ENCODE data around the gene COX7A2L.
"Not testable (repeated sequence)": the region's sequence is repeated elsewhere in the genome, so short reads cannot be mapped to it uniquely, and the experiment has no call there.

COX7A2L gene

GRCh38 chr2:42366411-42366810 lies 5.4 kb upstream of the COX7A2L start:
- DNase-seq = no peak

GRCh38 chr2:42364658-42365057 lies 3.6 kb upstream of the COX7A2L start:
- no peak for DNase-seq

- no peak for DNase-seq
These were observed 2.4 kb upstream of the COX7A2L start for GRCh38 chr2:42363413-42363812.

GRCh38 chr2:42361728-42362283 lies 789 bp upstream of the COX7A2L start:
- DNase-seq = no peak

- DNase-seq = no peak
These were observed 526 bp downstream of the COX7A2L start for GRCh38 chr2:42360493-42360889.

GRCh38 chr2:42359965-42360483 lies 993 bp downstream of the COX7A2L start:
- no peak for DNase-seq

GRCh38 chr2:42359304-42359964 lies 1.6 kb downstream of the COX7A2L start:
- no peak for DNase-seq

- no peak for DNase-seq
These were observed 7.1 kb downstream of the COX7A2L start for GRCh38 chr2:42353792-42354429.

- DNase-seq = no peak
These were observed 9.2 kb downstream of the COX7A2L start for GRCh38 chr2:42351864-42352263.

- DNase-seq = no peak
These were observed 10.5 kb downstream of the COX7A2L start for GRCh38 chr2:42350434-42351063.

- no peak for DNase-seq
These were observed 12.8 kb downstream of the COX7A2L start for GRCh38 chr2:42348113-42348805.

- DNase-seq = not testable (repeated sequence)
These were observed 13.5 kb downstream of the COX7A2L start for GRCh38 chr2:42347518-42347917.

- not testable (repeated sequence) for DNase-seq
These were observed 14.2 kb downstream of the COX7A2L start for GRCh38 chr2:42346856-42347255.

- no peak for DNase-seq
These were observed 15.0 kb downstream of the COX7A2L start for GRCh38 chr2:42345986-42346385.

GRCh38 chr2:42342795-42343241 lies 18.2 kb downstream of the COX7A2L start:
- DNase-seq = no peak

- no peak for DNase-seq
These were observed 18.8 kb downstream of the COX7A2L start for GRCh38 chr2:42342061-42342794.

- no peak for DNase-seq
These were observed 19.9 kb downstream of the COX7A2L start for GRCh38 chr2:42340938-42341636.

GRCh38 chr2:42340045-42340937 lies 20.7 kb downstream of the COX7A2L start:
- no peak for DNase-seq

- DNase-seq = no peak
These were observed 21.7 kb downstream of the COX7A2L start for GRCh38 chr2:42339191-42339912.

All from cortex of kidney (tissue), 1 donor.